GM23248 (cell line): Measurements from ENCODE around the gene KL. TPM values are rescaled to one million over a fixed set of nuclear protein-coding genes. Genes with fewer than 3 reads are reported as not detected.

ENCODE experiments used
- DNase-seq: peaks from one replicate; pipeline ENCODE4 v3.0.0-alpha.2; 2015
- H2AFZ ChIP-seq: fragments of 200-600 bp; sonication (generic); 2 replicates; pipeline ENCODE4 v1.6.1; 2016; ENCODE audit warnings: antibody characterized with exemption
- H3F3A ChIP-seq: fragments of 200-600 bp; sonication (generic); 2 replicates; pipeline ENCODE4 v1.6.1; 2016; ENCODE audit warnings: mild to moderate bottlenecking, antibody characterized with exemption, mixed run types; ENCODE audit not compliant: insufficient read depth
- H3K27ac ChIP-seq: fragments of 200-600 bp; sonication (generic); 2 replicates; pipeline ENCODE4 v1.5.1; 2016; ENCODE audit warnings: mild to moderate bottlenecking
- H3K27me3 ChIP-seq: fragments of 200-600 bp; sonication (generic); replicated peaks from 2 replicates; pipeline ENCODE4 v1.6.1; 2016; ENCODE audit warnings: mild to moderate bottlenecking; ENCODE audit not compliant: insufficient read depth
- H3K36me3 ChIP-seq: fragments of 200-600 bp; sonication (generic); 2 replicates; pipeline ENCODE4 v1.6.1; 2016; ENCODE audit warnings: low read depth, mild to moderate bottlenecking
- H3K4me1 ChIP-seq: fragments of 200-600 bp; sonication (generic); 2 replicates; pipeline ENCODE4 v1.6.1; 2016; ENCODE audit warnings: mild to moderate bottlenecking; ENCODE audit not compliant: insufficient read depth
- H3K4me2 ChIP-seq: fragments of 200-600 bp; sonication (generic); one replicate; pipeline ENCODE4 v1.6.1; 2016; ENCODE audit warnings: mild to moderate bottlenecking; ENCODE audit not compliant: unreplicated experiment
- H3K4me3 ChIP-seq: fragments of 200-600 bp; sonication (generic); 2 replicates; pipeline ENCODE4 v1.5.1; 2016; ENCODE audit warnings: mild to moderate bottlenecking
- H3K79me2 ChIP-seq: fragments of 200-600 bp; sonication (generic); 2 replicates; pipeline ENCODE4 v1.6.1; 2016; ENCODE audit warnings: mild to moderate bottlenecking; ENCODE audit not compliant: insufficient read depth
- H3K9ac ChIP-seq: fragments of 200-600 bp; sonication (generic); 2 replicates; pipeline ENCODE4 v1.6.1; 2016; ENCODE audit warnings: mild to moderate bottlenecking
- H3K9me2 ChIP-seq: fragments of 200-600 bp; sonication (generic); 2 replicates; pipeline ENCODE4 v1.6.1; 2016; ENCODE audit warnings: mixed run types, mild to moderate bottlenecking, moderate library complexity; ENCODE audit not compliant: insufficient read depth
- H3K9me3 ChIP-seq: fragments of 200-600 bp; sonication (generic); one replicate; pipeline ENCODE4 v1.6.1; 2017; ENCODE audit warnings: low read depth
- H4K20me1 ChIP-seq: fragments of 200-600 bp; sonication (generic); 2 replicates; pipeline ENCODE4 v1.6.0; 2016; ENCODE audit not compliant: insufficient read depth
- EZH2 ChIP-seq: fragments of 200-600 bp; sonication (generic); IDR thresholded peaks from 2 replicates; pipeline ENCODE4 v1.6.1; 2018; ENCODE audit warnings: antibody characterized with exemption, mild to moderate bottlenecking; ENCODE audit not compliant: insufficient read depth, poor library complexity, severe bottlenecking
- EZH2phosphoT487 ChIP-seq: fragments of 200-600 bp; sonication (generic); IDR thresholded peaks from 2 replicates; pipeline ENCODE4 v1.6.1; 2018; ENCODE audit warnings: antibody characterized with exemption, moderate library complexity, mild to moderate bottlenecking, low read depth; ENCODE audit not compliant: insufficient read depth
- WGBS, 2 experiments: methylation state at CpG; one replicate each; pipeline ENCODE4 v1.1.6; 2015 to 2017; ENCODE audit warnings: low lambda C conversion rate in 2 of 2, low coverage in 1 of 2; ENCODE audit errors: missing lambda C conversion rate in 2 of 2; 5-methylcytosine and 5-hydroxymethylcytosine counted together
- in situ Hi-C: fragments of 300-500 bp; cut with MboI; formaldehyde crosslinking; loops from 2 replicates; pipeline ENCODE4 v1.15.0; 2020
- polyA plus RNA-seq: library from polyadenylated mRNA; unstranded; fragments of >200 nt; fragmentation: Nextera tagmentation; extraction: Ambion mirVana; gene quantifications from 2 replicates; pipeline ENCODE4 v1.2.1, GENCODE V29; 2016
- total RNA-seq: library from RNA; depleted of rRNA; stranded (reverse); fragments of >200 nt; shearing (Covaris generic); gene quantifications from 2 replicates; pipeline ENCODE4 v1.2.3, GENCODE V29; 2014

KL gene
- total and polyA plus RNA-seq, 2 experiments from 2014 or later, result 0.22 TPM; not detected in 1

DNA sequence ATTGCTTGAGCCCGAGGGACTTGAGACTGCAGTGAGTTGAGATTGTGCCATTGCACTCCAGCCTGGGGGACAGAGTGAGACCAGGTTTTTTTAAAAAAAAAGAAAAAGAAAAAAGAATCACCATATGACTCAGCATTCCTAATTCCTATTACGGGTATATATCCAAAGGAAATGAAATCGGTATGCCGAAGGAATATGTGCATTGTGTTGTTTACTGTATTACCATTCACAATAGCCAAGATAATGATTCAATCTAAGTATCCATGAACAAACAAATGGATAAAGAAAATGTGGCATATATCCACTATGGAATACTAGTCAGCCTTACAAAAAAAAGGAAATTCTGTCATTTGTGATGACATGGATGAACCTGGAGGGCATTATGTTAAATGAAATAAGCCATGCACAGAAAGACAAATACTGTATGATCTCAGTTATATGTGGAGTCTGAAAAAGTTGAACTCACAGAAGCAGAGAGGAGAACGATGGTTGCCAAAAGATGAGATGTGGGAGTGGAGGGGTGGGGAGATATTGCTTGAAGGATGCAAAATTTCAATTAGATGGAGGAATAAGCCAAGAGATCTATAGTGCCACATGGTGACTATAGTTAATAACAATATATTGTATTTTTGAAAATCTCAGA is 4.3 kb upstream of the KL start:
- no peak overlapping the region for H3K4me2 ChIP-seq
- 70 to 71% methylated on average over 5 of the region's 5 CpGs for WGBS, 2 experiments
- TF ChIP-seq EZH2, result no peak
- no peak for TF ChIP-seq EZH2phosphoT487
- no peak overlapping the region for H3K9ac ChIP-seq
- no peak for DNase-seq
- H3K79me2 ChIP-seq, result no peaks in the 10 kb centered on the region
- peaks cover 26% of the 10 kb centered on the region for H3K27me3 ChIP-seq
- no peaks in the 10 kb centered on the region for H3F3A ChIP-seq
- no peak overlapping the region for H3K4me3 ChIP-seq
- no peaks in the 10 kb centered on the region for H3K9me3 ChIP-seq
- no peaks in the 10 kb centered on the region for H4K20me1 ChIP-seq
- in situ Hi-C loops, result no loop called here
- H3K9me2 ChIP-seq, result no peaks in the 10 kb centered on the region
- H3K36me3 ChIP-seq, result no peaks in the 10 kb centered on the region
- no peak overlapping the region for H2AFZ ChIP-seq
- H3K4me1 ChIP-seq, result no peaks in the 10 kb centered on the region
- H3K27ac ChIP-seq, result no peak overlapping the region

GRCh38 chr13:33014291-33014690 is 1.9 kb upstream of the KL start:
- H3K9me2 ChIP-seq, result no peaks in the 10 kb centered on the region
- H3K9me3 ChIP-seq, result no peaks in the 10 kb centered on the region
- H3K9ac ChIP-seq, result no peak overlapping the region
- WGBS, 2 experiments, result 63 to 66% methylated on average over 4 of the region's 4 CpGs
- in situ Hi-C loops, result no loop called here
- no peaks in the 10 kb centered on the region for H4K20me1 ChIP-seq
- no peaks in the 10 kb centered on the region for H3F3A ChIP-seq
- no peak for DNase-seq
- no peak overlapping the region for H3K4me3 ChIP-seq
- no peak overlapping the region for H3K27ac ChIP-seq
- no peaks in the 10 kb centered on the region for H3K36me3 ChIP-seq
- peaks cover 50% of the 10 kb centered on the region for H3K27me3 ChIP-seq
- no peaks in the 10 kb centered on the region for H3K79me2 ChIP-seq
- H3K4me1 ChIP-seq, result no peaks in the 10 kb centered on the region
- H3K4me2 ChIP-seq, result no peak overlapping the region
- no peak for TF ChIP-seq EZH2
- TF ChIP-seq EZH2phosphoT487, result no peak
- H2AFZ ChIP-seq, result no peak overlapping the region

DNA sequence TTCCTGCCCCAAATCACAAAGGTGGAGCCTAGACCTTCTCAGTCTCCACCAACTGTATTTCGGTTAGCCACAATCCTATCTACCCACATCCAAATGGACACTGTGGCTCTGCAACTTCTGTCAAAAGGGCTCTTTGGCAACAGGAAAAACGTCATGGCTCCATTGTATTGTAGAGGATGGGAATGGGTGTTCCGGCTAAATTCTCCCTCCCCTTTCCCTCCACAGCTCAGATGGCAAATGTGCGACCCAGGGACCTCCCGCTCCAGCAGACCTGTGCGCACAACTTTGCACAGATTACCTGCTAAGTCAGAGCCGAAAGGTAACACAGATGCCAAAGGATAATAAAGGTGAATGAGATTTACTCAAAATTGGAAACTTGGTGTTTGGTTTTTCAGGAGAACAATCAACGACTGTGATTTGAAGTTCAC is 968 bp upstream of the KL start:
- no peaks in the 10 kb centered on the region for H3K79me2 ChIP-seq
- H3K9me2 ChIP-seq, result no peaks in the 10 kb centered on the region
- no peaks in the 10 kb centered on the region for H3K36me3 ChIP-seq
- no peak overlapping the region for H3K9ac ChIP-seq
- no peak overlapping the region for H3K4me2 ChIP-seq
- WGBS, 2 experiments, result 88 to 93% methylated on average over 8 of the region's 8 CpGs
- in situ Hi-C loops, result no loop called here
- no peaks in the 10 kb centered on the region for H4K20me1 ChIP-seq
- no peak for DNase-seq
- H3F3A ChIP-seq, result no peaks in the 10 kb centered on the region
- H3K9me3 ChIP-seq, result no peaks in the 10 kb centered on the region
- no peak overlapping the region for H2AFZ ChIP-seq
- peaks cover 56% of the 10 kb centered on the region for H3K27me3 ChIP-seq
- no peak overlapping the region for H3K27ac ChIP-seq
- H3K4me1 ChIP-seq, result no peaks in the 10 kb centered on the region
- no peak overlapping the region for H3K4me3 ChIP-seq
- TF ChIP-seq EZH2phosphoT487 (no peak), EZH2 (no peak)

GRCh38 chr13:33015791-33016323 is 366 bp upstream of the KL start:
- H3K27me3 ChIP-seq, result peaks cover 61% of the 10 kb centered on the region
- no peak overlapping the region for H3K9ac ChIP-seq
- H3F3A ChIP-seq, result no peaks in the 10 kb centered on the region
- WGBS, 2 experiments, result 28 to 33% methylated on average over 31 to 47 of the region's 52 CpGs
- no peaks in the 10 kb centered on the region for H3K9me2 ChIP-seq
- no peak overlapping the region for H2AFZ ChIP-seq
- H3K79me2 ChIP-seq, result no peaks in the 10 kb centered on the region
- H3K4me3 ChIP-seq, result no peak overlapping the region
- no peaks in the 10 kb centered on the region for H4K20me1 ChIP-seq
- no peak for TF ChIP-seq EZH2
- no peak for TF ChIP-seq EZH2phosphoT487
- no peaks in the 10 kb centered on the region for H3K9me3 ChIP-seq
- H3K4me1 ChIP-seq, result no peaks in the 10 kb centered on the region
- H3K36me3 ChIP-seq, result no peaks in the 10 kb centered on the region
- H3K27ac ChIP-seq, result no peak overlapping the region
- H3K4me2 ChIP-seq, result no peak overlapping the region
- DNase-seq, result peak; percentile 8
- in situ Hi-C loops, result no loop called here
